Fibroblast of pulmonary artery (primary cell): ENCODE measurements around the gene CCDC177.
"Not testable (repeated sequence)": the region's sequence is repeated elsewhere in the genome, so short reads cannot be mapped to it uniquely, and the experiment has no call there.

Experiments
- DNase-seq: peaks from one replicate; pipeline ENCODE4 v3.0.0-alpha.2; 2010; ENCODE audit warnings: low read depth
- H3K4me3 ChIP-seq: replicated peaks from 2 replicates; pipeline ENCODE4 v1.5.1; 2011; ENCODE audit warnings: low read depth, mild to moderate bottlenecking, control low read depth, low read length, moderate library complexity
- CTCF ChIP-seq: IDR thresholded peaks from 2 replicates; pipeline ENCODE4 v1.5.1; 2011; ENCODE audit warnings: mild to moderate bottlenecking, control low read depth, low read length, inconsistent platforms; ENCODE audit errors: missing control alignments

The CCDC177 gene

GRCh38 chr14:69611172-69612013, 36.7 kb upstream of the CCDC177 start, which contains the start of gene SUSD6:
TSS of gene SUSD6 (plus strand) at chr14:69611596. CDS start at chr14:69658593, 46,997 bp downstream.
- H3K4me3 ChIP-seq, result peak within 1 kb of the TSS; percentile 96
- no peak for TF ChIP-seq CTCF
- DNase-seq, result peak; percentile 91

- peak; percentile 53 for DNase-seq
- H3K4me3 ChIP-seq, result peak overlapping the region; percentile 67
- TF ChIP-seq CTCF, result no peak
Observed at GRCh38 chr14:69610874-69611171, 36.2 kb upstream of the CCDC177 start.

GRCh38 chr14:69610020-69610873, 35.6 kb upstream of the CCDC177 start:
- H3K4me3 ChIP-seq, result peak overlapping the region; percentile 67
- TF ChIP-seq CTCF, result no peak
- DNase-seq, result no peak

- DNase-seq, result no peak
- TF ChIP-seq CTCF, result no peak
- no peak overlapping the region for H3K4me3 ChIP-seq
Observed at GRCh38 chr14:69606258-69607184, 31.9 kb upstream of the CCDC177 start.

- no peak for TF ChIP-seq CTCF
- no peak overlapping the region for H3K4me3 ChIP-seq
- no peak for DNase-seq
Observed at GRCh38 chr14:69605738-69606137, 31.1 kb upstream of the CCDC177 start.

- TF ChIP-seq CTCF, result no peak
- no peak overlapping the region for H3K4me3 ChIP-seq
- DNase-seq, result no peak
Observed at GRCh38 chr14:69600304-69600891, 25.7 kb upstream of the CCDC177 start.

GRCh38 chr14:69599431-69599830, 24.8 kb upstream of the CCDC177 start:
- not testable (repeated sequence) for H3K4me3 ChIP-seq, DNase-seq
